ENCODE results near the gene FANCC.

Gene FANCC

GRCh38 chr9:95268681-95269080 is 48.8 kb downstream of the FANCC start:
- TF ChIP-seq JUND (IDR thresholded peaks at IDR 0.05; ENCODE audit: low read depth): no peak
- DNase-seq (ENCODE audit: low read depth in 1 of 2, low spot score in 1 of 2): peak in 1 of 2 experiments; percentile 61
- in situ Hi-C loops (cut with HindIII; ENCODE audit: low pct_unique_long_range_greater_than_20kb, low sequenced_read_pairs): no loop called here

DNA sequence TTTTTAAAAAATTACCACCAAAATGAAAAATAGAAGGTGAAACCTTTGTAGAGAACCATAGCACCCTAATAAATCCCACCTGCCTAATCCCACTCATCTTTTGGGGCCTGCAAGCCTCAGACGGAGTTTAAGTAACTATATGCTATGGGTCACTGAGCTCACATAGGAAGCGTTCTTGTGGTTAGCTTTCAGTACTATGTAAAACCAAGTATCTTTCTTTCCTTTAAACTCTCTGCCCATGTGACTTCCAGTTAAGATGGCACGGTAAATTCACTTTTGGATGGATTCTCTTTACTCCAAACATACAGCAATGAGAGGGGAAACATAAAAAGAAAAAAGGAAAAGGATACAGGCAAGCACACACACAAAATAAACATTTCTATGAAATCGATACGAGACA is 50.9 kb downstream of the FANCC start:
- in situ Hi-C loops (cut with HindIII; ENCODE audit: low pct_unique_long_range_greater_than_20kb, low sequenced_read_pairs): no loop called here
- no peak for DNase-seq (ENCODE audit: low read depth in 1 of 2, low spot score in 1 of 2)
- no peak for TF ChIP-seq JUND (IDR thresholded peaks at IDR 0.05; ENCODE audit: low read depth)

DNA sequence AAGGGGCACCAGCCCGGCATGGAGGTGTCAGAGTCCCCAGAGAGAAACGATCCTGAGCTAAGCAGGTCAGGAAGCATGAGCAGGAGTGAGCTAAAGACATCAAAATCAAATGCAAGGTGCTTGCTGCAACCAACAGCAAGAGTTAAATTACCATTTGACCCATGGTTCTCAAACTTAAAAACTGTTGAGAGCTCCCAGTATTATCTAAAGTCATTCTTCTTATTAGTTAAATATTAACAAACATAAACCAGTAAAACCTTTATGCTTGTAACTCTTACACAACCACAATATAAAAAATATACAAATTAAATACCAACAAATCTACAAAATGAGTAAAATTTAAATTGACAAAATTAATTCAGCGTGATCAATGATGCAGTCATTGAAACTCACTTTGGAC is 51.5 kb downstream of the FANCC start:
- no peak for DNase-seq (ENCODE audit: low read depth in 1 of 2, low spot score in 1 of 2)
- TF ChIP-seq JUND (IDR thresholded peaks at IDR 0.05; ENCODE audit: low read depth): no peak
- in situ Hi-C loops (cut with HindIII; ENCODE audit: low pct_unique_long_range_greater_than_20kb, low sequenced_read_pairs): no loop called here

GRCh38 chr9:95264954-95265615 is 52.4 kb downstream of the FANCC start:
- DNase-seq (ENCODE audit: low read depth in 1 of 2, low spot score in 1 of 2): no peak
- TF ChIP-seq JUND (IDR thresholded peaks at IDR 0.05; ENCODE audit: low read depth): no peak
- in situ Hi-C loops (cut with HindIII; ENCODE audit: low pct_unique_long_range_greater_than_20kb, low sequenced_read_pairs): no loop called here

DNA sequence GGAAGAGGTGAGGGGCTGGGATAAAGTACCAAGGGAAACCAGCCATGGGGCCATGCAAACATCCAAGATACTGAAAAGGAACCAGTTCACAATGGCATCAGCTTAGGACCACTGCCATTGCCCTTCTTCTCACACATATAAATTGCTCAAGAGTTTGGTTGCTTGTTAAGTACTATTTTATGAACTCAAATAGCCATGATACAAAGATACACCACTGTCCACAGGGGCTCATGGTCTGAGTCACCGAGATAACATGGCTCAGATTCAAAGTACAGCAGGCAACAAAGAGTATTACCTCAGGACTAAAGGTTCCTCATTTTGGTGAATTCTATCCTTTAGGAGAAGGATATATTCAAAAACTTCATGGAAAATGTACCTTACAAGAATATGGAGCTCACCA is 55.6 kb downstream of the FANCC start:
- in situ Hi-C loops (cut with HindIII; ENCODE audit: low pct_unique_long_range_greater_than_20kb, low sequenced_read_pairs): no loop called here
- no peak for DNase-seq (ENCODE audit: low read depth in 1 of 2, low spot score in 1 of 2)
- TF ChIP-seq JUND (IDR thresholded peaks at IDR 0.05; ENCODE audit: low read depth): no peak

GRCh38 chr9:95250462-95251221 is 66.9 kb downstream of the FANCC start:
- TF ChIP-seq JUND (IDR thresholded peaks at IDR 0.05; ENCODE audit: low read depth): no peak
- no peak for DNase-seq (ENCODE audit: low read depth in 1 of 2, low spot score in 1 of 2)

DNA sequence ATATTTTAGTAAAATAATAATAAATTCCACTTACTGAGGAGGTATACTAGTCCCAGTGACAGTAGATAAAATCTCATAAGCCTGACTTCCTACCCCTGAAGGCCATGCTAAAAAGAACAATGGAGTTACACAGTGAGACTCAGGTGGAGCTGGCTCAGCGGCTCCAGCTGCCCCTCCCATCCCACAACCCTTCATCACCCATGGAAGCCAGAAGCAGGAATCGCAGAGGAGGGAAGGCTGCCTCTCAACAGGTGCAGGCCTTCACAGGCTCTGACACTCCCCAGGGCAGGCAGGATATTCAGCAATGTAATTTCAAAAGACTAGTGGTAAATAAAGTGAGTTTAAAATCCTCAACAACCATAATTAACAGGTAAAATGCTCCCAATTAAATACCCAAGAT is 67.5 kb downstream of the FANCC start:
- no peak for TF ChIP-seq JUND (IDR thresholded peaks at IDR 0.05; ENCODE audit: low read depth)
- DNase-seq (ENCODE audit: low read depth in 1 of 2, low spot score in 1 of 2): peak in 1 of 2 experiments; percentile 12
- in situ Hi-C loops (cut with HindIII; ENCODE audit: low pct_unique_long_range_greater_than_20kb, low sequenced_read_pairs): no loop called here

More at GRCh38 chr9:95250462-95251221, 66.9 kb downstream of the FANCC start:
- in situ Hi-C loops (cut with HindIII; ENCODE audit: low pct_unique_long_range_greater_than_20kb, low sequenced_read_pairs): no loop called here

DNA sequence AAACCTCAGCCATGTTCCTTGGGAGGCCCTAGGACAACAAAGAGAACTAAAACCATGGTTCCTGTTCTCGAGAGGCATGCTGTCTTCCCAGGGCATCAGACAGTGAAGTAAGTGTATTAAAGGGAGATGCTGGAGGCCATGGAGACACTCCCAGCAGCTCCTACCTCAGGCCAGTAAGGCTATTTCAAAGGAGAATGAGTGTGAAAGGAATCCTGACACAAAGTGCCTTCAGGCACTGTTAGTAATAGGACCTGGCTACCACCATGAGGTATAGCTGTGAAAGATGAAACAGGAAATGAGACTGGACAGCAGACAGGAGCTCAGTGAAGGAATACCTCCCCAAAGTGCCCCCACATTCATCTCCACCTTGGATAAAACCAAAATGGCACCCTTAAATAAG is 71.0 kb downstream of the FANCC start:
- TF ChIP-seq JUND (IDR thresholded peaks at IDR 0.05; ENCODE audit: low read depth): no peak
- in situ Hi-C loops (cut with HindIII; ENCODE audit: low pct_unique_long_range_greater_than_20kb, low sequenced_read_pairs): no loop called here
- no peak for DNase-seq (ENCODE audit: low read depth in 1 of 2, low spot score in 1 of 2)

DNA sequence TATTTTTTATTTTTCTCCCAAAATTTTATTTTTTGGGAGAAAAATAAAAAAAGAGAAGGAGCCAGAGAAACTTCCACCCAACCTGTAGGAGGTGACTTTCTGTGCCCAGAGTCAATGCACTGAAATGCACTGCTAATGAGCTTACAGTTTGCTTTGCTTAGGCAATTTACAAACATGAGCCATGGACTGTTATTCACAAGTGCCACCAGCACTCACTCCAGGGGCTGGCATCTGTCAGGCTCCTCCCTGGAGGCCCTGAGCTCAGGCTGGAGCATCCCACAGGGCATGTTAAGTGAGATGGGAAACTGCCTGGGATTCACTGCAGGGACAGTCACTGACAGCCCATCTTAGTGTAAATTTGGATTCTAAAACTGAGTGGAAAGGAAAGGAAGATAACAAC is 74.9 kb downstream of the FANCC start:
- no peak for DNase-seq (ENCODE audit: low read depth in 1 of 2, low spot score in 1 of 2)
- TF ChIP-seq JUND (IDR thresholded peaks at IDR 0.05; ENCODE audit: low read depth): no peak
- in situ Hi-C loops (cut with HindIII; ENCODE audit: low pct_unique_long_range_greater_than_20kb, low sequenced_read_pairs): no loop called here

GRCh38 chr9:95239071-95239470 is 78.4 kb downstream of the FANCC start:
- DNase-seq (ENCODE audit: low read depth in 1 of 2, low spot score in 1 of 2): no peak
- TF ChIP-seq JUND (IDR thresholded peaks at IDR 0.05; ENCODE audit: low read depth): no peak
- in situ Hi-C loops (cut with HindIII; ENCODE audit: low pct_unique_long_range_greater_than_20kb, low sequenced_read_pairs): no loop called here

- no peak for DNase-seq (ENCODE audit: low read depth in 1 of 2, low spot score in 1 of 2)
- no peak for TF ChIP-seq JUND (IDR thresholded peaks at IDR 0.05; ENCODE audit: low read depth)
- in situ Hi-C loops (cut with HindIII; ENCODE audit: low pct_unique_long_range_greater_than_20kb, low sequenced_read_pairs): no loop called here
These were observed 80.2 kb downstream of the FANCC start for GRCh38 chr9:95237336-95237735.

DNA sequence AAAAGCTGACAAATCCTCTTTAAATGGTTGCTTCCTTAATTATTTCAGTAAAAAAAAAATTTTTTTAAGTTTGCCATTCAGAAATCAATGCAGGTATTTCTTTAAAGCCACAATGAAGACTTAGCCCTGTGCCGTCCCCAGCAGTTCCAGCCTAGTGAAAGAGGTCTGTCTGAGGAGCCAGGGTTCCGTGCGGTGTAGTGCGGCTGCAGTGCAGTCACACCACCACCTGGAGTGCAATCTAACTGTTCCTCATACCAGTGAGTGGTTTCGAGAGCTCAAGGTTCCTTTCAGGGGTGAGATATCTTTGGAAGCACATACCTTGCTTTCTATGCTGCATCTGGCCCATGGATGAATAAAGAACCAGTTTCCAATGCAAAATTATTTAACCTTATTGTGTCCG is 87.5 kb downstream of the FANCC start:
- DNase-seq (ENCODE audit: low read depth in 1 of 2, low spot score in 1 of 2): no peak
- TF ChIP-seq JUND (IDR thresholded peaks at IDR 0.05; ENCODE audit: low read depth): no peak
- in situ Hi-C loops (cut with HindIII; ENCODE audit: low pct_unique_long_range_greater_than_20kb, low sequenced_read_pairs): no loop called here

DNA sequence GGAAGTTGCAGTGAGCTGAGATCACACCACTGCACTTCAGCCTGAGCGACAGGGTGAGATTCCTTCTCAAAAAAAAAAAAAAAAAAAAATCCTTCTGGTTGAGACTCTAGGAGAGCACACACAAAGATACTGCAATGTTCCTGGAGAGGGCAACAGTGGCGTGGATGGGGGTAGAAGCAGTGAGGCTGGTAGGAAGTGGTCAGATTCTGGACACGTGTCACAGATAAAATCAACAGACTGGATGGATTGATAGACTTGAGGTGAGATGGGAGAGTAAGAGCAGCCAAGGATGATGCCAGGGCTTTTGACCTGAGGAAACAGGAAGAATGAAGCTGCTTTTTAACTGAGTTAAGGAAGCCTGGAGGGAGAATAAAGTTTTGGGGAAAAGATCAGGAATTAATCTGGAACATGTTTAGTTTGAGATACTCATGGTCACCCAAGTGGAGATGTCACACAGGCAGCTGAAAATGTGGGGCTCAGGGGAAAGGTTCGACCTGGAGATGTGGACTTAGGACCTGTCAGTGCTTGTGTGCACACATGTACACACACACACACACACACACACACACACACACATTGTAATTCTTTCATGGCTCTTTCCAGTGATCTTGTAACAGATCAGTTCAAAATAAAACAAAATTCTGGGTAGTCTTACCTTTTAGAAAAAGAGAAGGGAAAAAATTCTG is 88.1 kb downstream of the FANCC start:
- DNase-seq (ENCODE audit: low read depth in 1 of 2, low spot score in 1 of 2): no peak
- in situ Hi-C loops (cut with HindIII; ENCODE audit: low pct_unique_long_range_greater_than_20kb, low sequenced_read_pairs): no loop called here
- TF ChIP-seq JUND (IDR thresholded peaks at IDR 0.05; ENCODE audit: low read depth): no peak
